Measurements from ENCODE around the gene KIF3B. TPM values are rescaled to one million over a fixed set of nuclear protein-coding genes. Genes with fewer than 3 reads are reported as not detected.

Gene KIF3B
- total RNA-seq, 1 donor from 2014 or later: 29.0 TPM

DNA sequence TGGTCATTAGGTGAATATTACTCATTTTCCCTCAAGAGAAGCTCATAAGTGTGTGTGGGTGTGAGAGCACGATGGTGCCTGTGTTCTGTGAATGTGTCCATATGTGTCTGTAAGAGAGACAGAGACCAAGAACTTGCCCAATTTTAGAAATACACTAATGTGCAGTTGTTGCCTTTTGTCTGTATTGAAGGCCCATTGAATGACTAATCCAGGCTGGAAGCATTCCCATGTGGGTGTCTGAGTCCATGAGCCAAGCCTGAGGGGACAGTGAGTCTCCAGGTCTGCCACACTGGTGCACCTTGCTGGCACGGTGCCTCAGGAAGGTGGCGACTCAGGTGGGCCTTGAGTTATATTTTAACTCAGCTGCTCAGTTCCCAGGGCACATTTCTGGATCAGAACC lies 55.2 kb downstream of the KIF3B start:
- no peaks in the 10 kb centered on the region for H3K9me3 ChIP-seq
- intact Hi-C loops (cut with DNase I): no loop called here
- H3K36me3 ChIP-seq: peaks cover 26% of the 10 kb centered on the region
- H3K27me3 ChIP-seq: no peaks in the 10 kb centered on the region
- ATAC-seq: peak; percentile 9
- no peak for DNase-seq
- no peak overlapping the region for H3K4me3 ChIP-seq
- no peak overlapping the region for H3K27ac ChIP-seq
- no peak for TF ChIP-seq CTCF (IDR thresholded peaks at IDR 0.05)
- peaks cover 46% of the 10 kb centered on the region for H3K4me1 ChIP-seq

GRCh38 chr20:32333181-32333987 lies 55.9 kb downstream of the KIF3B start:
- intact Hi-C loops (cut with DNase I): no loop called here
- H3K27ac ChIP-seq: peak overlapping the region; percentile 73
- ATAC-seq (no peak), DNase-seq (no peak)
- TF ChIP-seq CTCF (IDR thresholded peaks at IDR 0.05): no peak
- H3K36me3 ChIP-seq: peaks cover 24% of the 10 kb centered on the region
- H3K4me1 ChIP-seq: peaks cover 52% of the 10 kb centered on the region
- H3K27me3 ChIP-seq: no peaks in the 10 kb centered on the region
- no peaks in the 10 kb centered on the region for H3K9me3 ChIP-seq
- H3K4me3 ChIP-seq: no peak overlapping the region

DNA sequence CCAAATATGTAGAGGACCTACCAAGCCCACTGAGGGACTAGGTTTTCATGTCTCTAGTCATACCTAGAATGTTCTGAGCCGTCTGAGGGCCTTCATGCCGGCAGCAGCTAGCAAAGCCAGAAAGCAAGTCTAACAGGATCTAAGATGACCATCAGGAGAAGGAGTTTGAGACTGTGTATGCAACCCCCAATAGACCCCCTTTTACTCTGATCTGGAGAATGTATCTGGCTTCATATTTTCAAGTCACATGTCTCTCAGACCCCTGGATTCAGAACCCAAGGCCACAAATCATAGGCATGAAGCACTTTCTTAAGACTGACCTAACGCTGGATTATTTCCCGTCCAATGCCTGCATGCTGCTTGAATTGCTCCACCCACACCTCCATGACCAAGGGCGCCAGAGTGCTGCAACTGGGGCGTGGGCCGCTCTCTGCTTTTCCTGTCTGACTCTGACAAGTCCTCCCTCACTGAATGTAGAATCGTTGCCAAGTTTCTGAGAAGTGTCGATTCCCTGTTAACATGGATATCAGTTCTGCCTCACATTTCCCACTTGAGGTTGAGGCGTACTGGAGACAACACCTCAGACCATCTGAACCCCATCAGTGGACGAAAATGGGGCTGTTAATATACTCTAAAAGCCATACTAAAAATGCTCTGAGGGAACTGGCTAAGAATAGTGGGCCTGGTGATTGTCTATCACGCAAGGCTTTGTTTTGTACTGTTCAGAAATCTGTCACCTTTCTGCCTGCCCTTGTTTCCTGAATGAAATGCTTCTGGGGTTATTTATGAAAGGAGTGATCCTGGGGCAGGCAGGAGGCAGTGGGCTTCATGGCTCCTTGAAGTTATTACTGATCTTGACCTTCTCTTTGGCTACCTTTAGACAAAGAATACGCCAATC lies 56.8 kb downstream of the KIF3B start:
- no peak for TF ChIP-seq CTCF (IDR thresholded peaks at IDR 0.05)
- H3K27ac ChIP-seq: peak overlapping the region; percentile 73
- peak; percentile 89 for ATAC-seq
- no peaks in the 10 kb centered on the region for H3K9me3 ChIP-seq
- peak; percentile 92 for DNase-seq
- peaks cover 24% of the 10 kb centered on the region for H3K36me3 ChIP-seq
- H3K4me1 ChIP-seq: peaks cover 55% of the 10 kb centered on the region
- no peak overlapping the region for H3K4me3 ChIP-seq
- intact Hi-C loops (cut with DNase I): no loop called here
- H3K27me3 ChIP-seq: no peaks in the 10 kb centered on the region

- H3K4me1 ChIP-seq: peaks cover 48% of the 10 kb centered on the region
- H3K27ac ChIP-seq: peak overlapping the region; percentile 42
- DNase-seq (no peak), ATAC-seq (peak; percentile 72)
- peak; percentile 58 for TF ChIP-seq CTCF (IDR thresholded peaks at IDR 0.05)
- H3K4me3 ChIP-seq: no peak overlapping the region
- intact Hi-C loops (cut with DNase I): no loop called here
- no peaks in the 10 kb centered on the region for H3K9me3 ChIP-seq
- H3K36me3 ChIP-seq: peaks cover 4% of the 10 kb centered on the region
- H3K27me3 ChIP-seq: no peaks in the 10 kb centered on the region
Measured at GRCh38 chr20:32336918-32337347, 59.5 kb downstream of the KIF3B start.

GRCh38 chr20:32337937-32338661 lies 60.6 kb downstream of the KIF3B start:
- DNase-seq (no peak), ATAC-seq (no peak)
- H3K9me3 ChIP-seq: no peaks in the 10 kb centered on the region
- no peaks in the 10 kb centered on the region for H3K36me3 ChIP-seq
- no peak for TF ChIP-seq CTCF (IDR thresholded peaks at IDR 0.05)
- H3K4me1 ChIP-seq: peaks cover 42% of the 10 kb centered on the region
- H3K27ac ChIP-seq: peak overlapping the region; percentile 66
- intact Hi-C loops (cut with DNase I): no loop called here
- H3K27me3 ChIP-seq: no peaks in the 10 kb centered on the region
- no peak overlapping the region for H3K4me3 ChIP-seq

Measured in upper lobe of right lung (tissue), 1 donor.